ENCODE results near the gene REX1BD.
A peak's percentile ranks its signal among the peaks of the same experiment; 100 is the strongest.
"Not testable (repeated sequence)": the region's sequence is repeated elsewhere in the genome, so short reads cannot be mapped to it uniquely, and the experiment has no call there.

The REX1BD gene

GRCh38 chr19:18589380-18590272 is 1.0 kb downstream of the REX1BD start:
- H3K9me3 ChIP-seq (ENCODE audit: low read depth, low read length) = no peaks in the 10 kb centered on the region
- peak overlapping the region; percentile 90 for H3K27ac ChIP-seq
- peak overlapping the region; percentile 85 for H3K9ac ChIP-seq (ENCODE audit: insufficient read length)
- peak overlapping the region; percentile 94 for H3K4me3 ChIP-seq
- peaks cover 5% of the 10 kb centered on the region; the same call in 1 of the 2 replicates for H3K36me3 ChIP-seq (ENCODE audit: insufficient read depth, low read length)
- DNase-seq (ENCODE audit: low read depth, low spot score) = peak; percentile 48
- TF ChIP-seq POLR2AphosphoS5 (IDR thresholded peaks at IDR 0.05; ENCODE audit: borderline replicate concordance, low read depth, low read length) (no peak), EZH2 (IDR thresholded peaks at IDR 0.05) (no peak), FOXP2 (optimal IDR thresholded peaks at IDR 0.05; ENCODE audit: control extremely low read depth, extremely low read length, insufficient read depth) (no peak)

GRCh38 chr19:18590273-18591272 is 2.0 kb downstream of the REX1BD start:
- Histone ChIP-seq H3K4me3 (peak overlapping the region; percentile 94), H3K36me3 (ENCODE audit: insufficient read depth, low read length) (peaks cover 5% of the 10 kb centered on the region; the same call in 1 of the 2 replicates), H3K27ac (peak overlapping the region; percentile 71; the same call in 1 of the 2 replicates), H3K9ac (ENCODE audit: insufficient read length) (no peak overlapping the region), H3K9me3 (ENCODE audit: low read depth, low read length) (no peaks in the 10 kb centered on the region)
- peak; percentile 5; the same call in 1 of the 2 replicates for TF ChIP-seq POLR2AphosphoS5 (IDR thresholded peaks at IDR 0.05; ENCODE audit: borderline replicate concordance, low read depth, low read length)
- no peak for TF ChIP-seq FOXP2 (optimal IDR thresholded peaks at IDR 0.05; ENCODE audit: control extremely low read depth, extremely low read length, insufficient read depth)
- DNase-seq (ENCODE audit: low read depth, low spot score) = no peak

GRCh38 chr19:18591735-18592385 is 3.3 kb downstream of the REX1BD start:
- Histone ChIP-seq H3K36me3 (ENCODE audit: insufficient read depth, low read length) (peaks cover 5% of the 10 kb centered on the region; the same call in 1 of the 2 replicates), H3K4me3 (peak overlapping the region; percentile 15; the same call in 1 of the 2 replicates), H3K9me3 (ENCODE audit: low read depth, low read length) (no peaks in the 10 kb centered on the region), H3K9ac (ENCODE audit: insufficient read length) (no peak overlapping the region), H3K27ac (peak overlapping the region; percentile 69; the same call in 1 of the 2 replicates)
- DNase-seq (ENCODE audit: low read depth, low spot score) = peak; percentile 42
- TF ChIP-seq FOXP2 (optimal IDR thresholded peaks at IDR 0.05; ENCODE audit: control extremely low read depth, extremely low read length, insufficient read depth) (no peak), POLR2AphosphoS5 (IDR thresholded peaks at IDR 0.05; ENCODE audit: borderline replicate concordance, low read depth, low read length) (peak; percentile 9; the same call in 1 of the 2 replicates), EZH2 (IDR thresholded peaks at IDR 0.05) (no peak)

GRCh38 chr19:18592732-18593131 is 4.1 kb downstream of the REX1BD start:
- H3K27ac ChIP-seq; DNase-seq (ENCODE audit: low read depth, low spot score); H3K4me3 ChIP-seq; H3K36me3 ChIP-seq (ENCODE audit: insufficient read depth, low read length); H3K9ac ChIP-seq (ENCODE audit: insufficient read length); H3K9me3 ChIP-seq (ENCODE audit: low read depth, low read length): not testable (repeated sequence)

- Histone ChIP-seq H3K27ac (no peak overlapping the region), H3K4me3 (no peak overlapping the region), H3K36me3 (ENCODE audit: insufficient read depth, low read length) (peaks cover 5% of the 10 kb centered on the region; the same call in 1 of the 2 replicates), H3K9ac (ENCODE audit: insufficient read length) (no peak overlapping the region), H3K9me3 (ENCODE audit: low read depth, low read length) (no peaks in the 10 kb centered on the region)
- no peak for DNase-seq (ENCODE audit: low read depth, low spot score)
- TF ChIP-seq POLR2AphosphoS5 (IDR thresholded peaks at IDR 0.05; ENCODE audit: borderline replicate concordance, low read depth, low read length) = no peak; the same call in 1 of the 2 replicates
- no peak for TF ChIP-seq EZH2 (IDR thresholded peaks at IDR 0.05)
- TF ChIP-seq FOXP2 (optimal IDR thresholded peaks at IDR 0.05; ENCODE audit: control extremely low read depth, extremely low read length, insufficient read depth) = no peak
Measured at GRCh38 chr19:18593367-18594095, 4.9 kb downstream of the REX1BD start.

- no peaks in the 10 kb centered on the region for H3K9me3 ChIP-seq (ENCODE audit: low read depth, low read length)
- H3K27ac ChIP-seq = no peak overlapping the region
- H3K4me3 ChIP-seq = peak overlapping the region; percentile 70
- no peak overlapping the region for H3K9ac ChIP-seq (ENCODE audit: insufficient read length)
- peaks cover 5% of the 10 kb centered on the region; the same call in 1 of the 2 replicates for H3K36me3 ChIP-seq (ENCODE audit: insufficient read depth, low read length)
- DNase-seq (ENCODE audit: low read depth, low spot score) = no peak
- no peak for TF ChIP-seq FOXP2 (optimal IDR thresholded peaks at IDR 0.05; ENCODE audit: control extremely low read depth, extremely low read length, insufficient read depth)
- TF ChIP-seq EZH2 (IDR thresholded peaks at IDR 0.05) = no peak
- no peak for TF ChIP-seq POLR2AphosphoS5 (IDR thresholded peaks at IDR 0.05; ENCODE audit: borderline replicate concordance, low read depth, low read length)
Measured at GRCh38 chr19:18594096-18594823, 5.7 kb downstream of the REX1BD start.

Data from SK-N-MC (cell line).